ENCODE measurements around the gene SHLD1.
"Not testable (repeated sequence)": the region's sequence is repeated elsewhere in the genome, so short reads cannot be mapped to it uniquely, and the experiment has no call there.

The SHLD1 gene

DNA sequence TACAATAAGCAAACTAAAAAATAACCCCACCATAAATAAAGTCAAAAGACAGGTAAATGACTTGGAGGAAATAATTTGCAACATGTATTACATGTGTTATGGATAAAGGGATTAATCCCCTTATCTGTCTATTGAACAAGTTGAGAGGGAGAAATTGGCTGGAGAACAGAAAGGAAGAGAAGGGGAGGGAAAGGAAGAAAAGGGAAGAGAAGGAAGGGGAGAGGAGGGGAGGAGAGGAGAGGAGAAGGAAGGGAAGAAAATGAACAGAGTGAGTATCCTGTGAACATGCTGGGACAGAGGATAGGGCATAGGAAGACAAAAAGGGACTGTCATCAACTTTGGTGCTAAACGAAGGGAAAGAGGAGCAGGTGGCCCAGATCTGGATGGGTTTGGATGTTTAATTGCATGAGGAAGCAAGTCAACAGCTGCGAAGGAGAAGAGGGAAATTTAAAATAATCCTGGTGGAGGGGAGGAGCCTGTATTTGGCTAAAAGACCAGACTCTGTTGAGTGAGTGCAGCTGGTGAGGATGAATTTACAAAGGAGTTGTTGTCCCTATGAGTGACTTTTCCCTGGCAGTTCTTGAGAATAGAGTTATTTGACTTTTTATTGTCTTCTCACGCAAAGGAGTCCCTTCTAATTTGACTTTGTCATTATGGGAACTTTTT is 14.2 kb upstream of the SHLD1 start:
- no peak for DNase-seq (ENCODE audit: low spot score)
- Histone ChIP-seq H3K27ac (ENCODE audit: poor library complexity, severe bottlenecking) (no peak overlapping the region), H3K4me3 (ENCODE audit: severe bottlenecking) (no peak overlapping the region), H3K36me3 (ENCODE audit: low read depth) (no peaks in the 10 kb centered on the region), H3K27me3 (ENCODE audit: insufficient read depth, poor library complexity, severe bottlenecking) (no peaks in the 10 kb centered on the region), H3K9me3 (ENCODE audit: severe bottlenecking) (no peaks in the 10 kb centered on the region), H3K4me1 (ENCODE audit: insufficient read depth, poor library complexity, severe bottlenecking) (no peaks in the 10 kb centered on the region)
- TF ChIP-seq, protein P1, sequence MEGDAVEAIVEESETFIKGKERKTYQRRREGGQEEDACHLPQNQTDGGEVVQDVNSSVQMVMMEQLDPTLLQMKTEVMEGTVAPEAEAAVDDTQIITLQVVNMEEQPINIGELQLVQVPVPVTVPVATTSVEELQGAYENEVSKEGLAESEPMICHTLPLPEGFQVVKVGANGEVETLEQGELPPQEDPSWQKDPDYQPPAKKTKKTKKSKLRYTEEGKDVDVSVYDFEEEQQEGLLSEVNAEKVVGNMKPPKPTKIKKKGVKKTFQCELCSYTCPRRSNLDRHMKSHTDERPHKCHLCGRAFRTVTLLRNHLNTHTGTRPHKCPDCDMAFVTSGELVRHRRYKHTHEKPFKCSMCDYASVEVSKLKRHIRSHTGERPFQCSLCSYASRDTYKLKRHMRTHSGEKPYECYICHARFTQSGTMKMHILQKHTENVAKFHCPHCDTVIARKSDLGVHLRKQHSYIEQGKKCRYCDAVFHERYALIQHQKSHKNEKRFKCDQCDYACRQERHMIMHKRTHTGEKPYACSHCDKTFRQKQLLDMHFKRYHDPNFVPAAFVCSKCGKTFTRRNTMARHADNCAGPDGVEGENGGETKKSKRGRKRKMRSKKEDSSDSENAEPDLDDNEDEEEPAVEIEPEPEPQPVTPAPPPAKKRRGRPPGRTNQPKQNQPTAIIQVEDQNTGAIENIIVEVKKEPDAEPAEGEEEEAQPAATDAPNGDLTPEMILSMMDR (IDR thresholded peaks at IDR 0.05; ENCODE audit: poor library complexity, severe bottlenecking), result no peak
- no peak for ATAC-seq (ENCODE audit: low read depth)

DNA sequence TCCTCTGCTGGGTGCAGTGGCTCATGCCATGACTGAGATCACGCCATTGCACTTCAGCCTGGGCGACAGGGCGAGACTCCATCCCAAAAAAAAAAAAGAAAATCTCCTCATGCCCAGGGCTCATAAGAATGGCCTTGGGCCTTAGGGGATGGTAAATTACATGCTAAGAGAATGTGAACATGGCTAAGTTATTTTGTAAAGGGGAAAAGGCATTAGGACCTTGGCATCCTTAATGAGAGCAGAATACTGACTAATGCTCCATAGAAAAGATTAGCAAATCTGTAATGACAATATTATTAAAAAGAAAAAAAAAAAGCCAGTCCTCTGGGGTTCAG is 12.6 kb upstream of the SHLD1 start:
- H3K27me3 ChIP-seq (ENCODE audit: insufficient read depth, poor library complexity, severe bottlenecking), result no peaks in the 10 kb centered on the region
- H3K4me1 ChIP-seq (ENCODE audit: insufficient read depth, poor library complexity, severe bottlenecking), result no peaks in the 10 kb centered on the region
- H3K9me3 ChIP-seq (ENCODE audit: severe bottlenecking), result no peaks in the 10 kb centered on the region
- ATAC-seq (ENCODE audit: low read depth) (no peak), DNase-seq (ENCODE audit: low spot score) (no peak)
- TF ChIP-seq, protein P1 (IDR thresholded peaks at IDR 0.05; ENCODE audit: poor library complexity, severe bottlenecking), result no peak
- no peak overlapping the region for H3K27ac ChIP-seq (ENCODE audit: poor library complexity, severe bottlenecking)
- no peaks in the 10 kb centered on the region for H3K36me3 ChIP-seq (ENCODE audit: low read depth)
- H3K4me3 ChIP-seq (ENCODE audit: severe bottlenecking), result no peak overlapping the region

DNA sequence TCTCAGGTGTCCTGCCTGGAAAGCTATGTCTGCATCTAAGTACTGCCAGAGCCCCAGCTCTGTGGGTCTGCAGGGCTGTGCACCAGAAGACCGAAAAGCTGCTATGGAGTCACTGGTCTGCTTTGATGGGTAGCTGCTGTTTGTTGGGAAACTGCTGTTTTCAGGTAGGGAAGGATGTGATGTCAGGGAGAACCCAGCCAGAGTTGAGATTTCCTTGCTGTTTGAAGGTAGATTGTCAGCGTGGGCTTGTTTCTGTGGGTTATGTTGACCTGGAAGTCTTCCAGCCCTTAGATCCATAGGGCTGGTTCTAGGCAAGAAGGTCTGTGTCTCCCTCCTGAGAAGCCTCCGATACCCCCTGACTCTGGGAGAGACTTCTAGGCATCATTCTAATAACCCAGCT is 12.2 kb upstream of the SHLD1 start:
- no peaks in the 10 kb centered on the region for H3K4me1 ChIP-seq (ENCODE audit: insufficient read depth, poor library complexity, severe bottlenecking)
- ATAC-seq (ENCODE audit: low read depth), result no peak
- no peaks in the 10 kb centered on the region for H3K9me3 ChIP-seq (ENCODE audit: severe bottlenecking)
- H3K4me3 ChIP-seq (ENCODE audit: severe bottlenecking), result no peak overlapping the region
- no peak overlapping the region for H3K27ac ChIP-seq (ENCODE audit: poor library complexity, severe bottlenecking)
- no peaks in the 10 kb centered on the region for H3K36me3 ChIP-seq (ENCODE audit: low read depth)
- H3K27me3 ChIP-seq (ENCODE audit: insufficient read depth, poor library complexity, severe bottlenecking), result no peaks in the 10 kb centered on the region
- TF ChIP-seq, protein P1 (IDR thresholded peaks at IDR 0.05; ENCODE audit: poor library complexity, severe bottlenecking), result no peak
- DNase-seq (ENCODE audit: low spot score), result no peak

DNA sequence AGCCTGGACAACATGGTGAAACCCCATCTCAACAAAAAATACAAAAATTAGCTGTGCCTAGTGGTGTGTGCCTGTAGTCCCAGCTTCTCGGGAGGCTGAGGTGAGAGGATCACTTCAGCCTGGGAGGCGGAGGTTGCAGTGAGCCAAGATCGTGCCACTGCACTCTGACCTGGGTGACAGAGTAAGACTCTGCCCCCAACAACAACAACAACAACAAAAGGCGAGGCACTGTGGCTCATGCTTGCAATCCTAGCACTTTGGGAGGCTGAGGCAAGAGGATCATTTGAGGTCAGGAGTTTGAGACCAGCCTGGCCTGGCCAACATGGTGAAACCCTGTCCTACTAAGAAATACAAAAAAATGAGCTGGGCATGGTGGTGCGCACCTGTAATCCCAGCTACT is 9.6 kb upstream of the SHLD1 start:
- H3K27me3 ChIP-seq (ENCODE audit: insufficient read depth, poor library complexity, severe bottlenecking); H3K4me3 ChIP-seq (ENCODE audit: severe bottlenecking); H3K9me3 ChIP-seq (ENCODE audit: severe bottlenecking); DNase-seq (ENCODE audit: low spot score); H3K27ac ChIP-seq (ENCODE audit: poor library complexity, severe bottlenecking); H3K36me3 ChIP-seq (ENCODE audit: low read depth); ATAC-seq (ENCODE audit: low read depth); H3K4me1 ChIP-seq (ENCODE audit: insufficient read depth, poor library complexity, severe bottlenecking): not testable (repeated sequence)

DNA sequence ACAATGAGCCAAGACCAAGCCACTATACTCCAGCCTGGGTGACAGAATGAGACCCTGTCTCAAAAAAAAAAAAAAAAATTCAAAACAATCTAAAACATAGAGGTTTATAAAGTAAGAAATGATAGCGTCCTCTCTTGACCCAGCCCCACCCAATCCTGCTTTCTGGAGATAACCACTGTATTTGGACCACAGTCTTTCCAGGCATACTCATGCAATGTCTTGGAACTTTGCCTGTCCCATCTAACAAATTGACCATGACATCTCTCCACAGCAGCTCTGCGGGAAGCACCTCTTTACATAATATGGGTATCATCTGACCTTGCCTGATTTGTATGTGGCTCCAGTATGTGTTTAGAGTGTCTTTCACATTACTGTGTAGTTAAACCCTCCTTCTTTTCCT is 9.1 kb upstream of the SHLD1 start:
- no peak for DNase-seq (ENCODE audit: low spot score)
- H3K36me3 ChIP-seq (ENCODE audit: low read depth), result no peaks in the 10 kb centered on the region
- TF ChIP-seq, protein P1 (IDR thresholded peaks at IDR 0.05; ENCODE audit: poor library complexity, severe bottlenecking), result no peak
- ATAC-seq (ENCODE audit: low read depth), result no peak
- no peaks in the 10 kb centered on the region for H3K27me3 ChIP-seq (ENCODE audit: insufficient read depth, poor library complexity, severe bottlenecking)
- H3K9me3 ChIP-seq (ENCODE audit: severe bottlenecking), result no peaks in the 10 kb centered on the region
- no peak overlapping the region for H3K4me3 ChIP-seq (ENCODE audit: severe bottlenecking)
- no peaks in the 10 kb centered on the region for H3K4me1 ChIP-seq (ENCODE audit: insufficient read depth, poor library complexity, severe bottlenecking)
- H3K27ac ChIP-seq (ENCODE audit: poor library complexity, severe bottlenecking), result no peak overlapping the region
